ENCODE measurements around the gene KIF1B. TPM values are rescaled to one million over a fixed set of nuclear protein-coding genes. Genes with fewer than 3 reads are reported as not detected.
A peak's percentile ranks its signal among the peaks of the same experiment; 100 is the strongest.

Gene KIF1B
- total and polyA plus RNA-seq, 4 donors: 8.4 to 40.9 (median 8.9) TPM

- no peak for TF ChIP-seq HNF4A (conservative IDR thresholded peaks at IDR 0.05)
- no peak for TF ChIP-seq CTCF (IDR thresholded peaks at IDR 0.05; ENCODE audit: low read depth, low read length, missing input control)
- TF ChIP-seq, protein P1, sequence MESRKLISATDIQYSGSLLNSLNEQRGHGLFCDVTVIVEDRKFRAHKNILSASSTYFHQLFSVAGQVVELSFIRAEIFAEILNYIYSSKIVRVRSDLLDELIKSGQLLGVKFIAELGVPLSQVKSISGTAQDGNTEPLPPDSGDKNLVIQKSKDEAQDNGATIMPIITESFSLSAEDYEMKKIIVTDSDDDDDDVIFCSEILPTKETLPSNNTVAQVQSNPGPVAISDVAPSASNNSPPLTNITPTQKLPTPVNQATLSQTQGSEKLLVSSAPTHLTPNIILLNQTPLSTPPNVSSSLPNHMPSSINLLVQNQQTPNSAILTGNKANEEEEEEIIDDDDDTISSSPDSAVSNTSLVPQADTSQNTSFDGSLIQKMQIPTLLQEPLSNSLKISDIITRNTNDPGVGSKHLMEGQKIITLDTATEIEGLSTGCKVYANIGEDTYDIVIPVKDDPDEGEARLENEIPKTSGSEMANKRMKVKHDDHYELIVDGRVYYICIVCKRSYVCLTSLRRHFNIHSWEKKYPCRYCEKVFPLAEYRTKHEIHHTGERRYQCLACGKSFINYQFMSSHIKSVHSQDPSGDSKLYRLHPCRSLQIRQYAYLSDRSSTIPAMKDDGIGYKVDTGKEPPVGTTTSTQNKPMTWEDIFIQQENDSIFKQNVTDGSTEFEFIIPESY (IDR thresholded peaks at IDR 0.05): no peak
- TF ChIP-seq, protein P2, sequence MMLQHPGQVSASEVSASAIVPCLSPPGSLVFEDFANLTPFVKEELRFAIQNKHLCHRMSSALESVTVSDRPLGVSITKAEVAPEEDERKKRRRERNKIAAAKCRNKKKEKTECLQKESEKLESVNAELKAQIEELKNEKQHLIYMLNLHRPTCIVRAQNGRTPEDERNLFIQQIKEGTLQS (IDR thresholded peaks at IDR 0.05): no peak
These were observed 173.3 kb downstream of the KIF1B start (continued) for GRCh38 chr1:10383630-10384029.

- no peak overlapping the region for H3K9ac ChIP-seq (ENCODE audit: low read depth in 1 of 2, low read length in 2 of 2)
- H3K4me3 ChIP-seq (ENCODE audit: low read depth in 1 of 3, low read length in 3 of 3): no peak overlapping the region
- 96% methylated on average over 8 of the region's 8 CpGs for WGBS
- DNase-seq (ENCODE audit: low spot score): no peak
- H3K27ac ChIP-seq (ENCODE audit: low read depth in 1 of 2, low read length in 2 of 2): no peak overlapping the region
- peaks cover 7 to 17% (median 11%) of the 10 kb centered on the region in 4 donors for H3K4me1 ChIP-seq (ENCODE audit: control insufficient read depth in 4 of 4, insufficient read depth in 4 of 4, low read length in 3 of 4)
- H3K9me3 ChIP-seq (ENCODE audit: control insufficient read depth in 4 of 4, low read length in 3 of 4): no peaks in the 10 kb centered on the region
- TF ChIP-seq JUND (IDR thresholded peaks at IDR 0.05) (no peak), EGR1 (IDR thresholded peaks at IDR 0.05; ENCODE audit: low read depth in 2 of 2) (no peak), RXRA (IDR thresholded peaks at IDR 0.05) (no peak)
- TF ChIP-seq, protein P1 (IDR thresholded peaks at IDR 0.05): no peak
- TF ChIP-seq, protein P2 (IDR thresholded peaks at IDR 0.05): no peak
- H3K27me3 ChIP-seq (ENCODE audit: control insufficient read depth in 4 of 4, insufficient read depth in 4 of 4, low read length in 3 of 4): no peaks in the 10 kb centered on the region
- peaks cover 0 to 9% (median 3%) of the 10 kb centered on the region in 4 donors for H3K36me3 ChIP-seq (ENCODE audit: control insufficient read depth in 4 of 4, insufficient read depth in 3 of 4, low read depth in 1 of 4, low read length in 3 of 4)
These were observed 173.8 kb downstream of the KIF1B start for GRCh38 chr1:10384219-10384618.

GRCh38 chr1:10386761-10387676 is 176.6 kb downstream of the KIF1B start:
- H3K4me1 ChIP-seq (ENCODE audit: control insufficient read depth in 4 of 4, insufficient read depth in 4 of 4, low read length in 3 of 4): peaks cover 7 to 17% (median 11%) of the 10 kb centered on the region in 4 donors

More at GRCh38 chr1:10386761-10387676, 176.6 kb downstream of the KIF1B start:
- DNase-seq (ENCODE audit: low spot score): no peak
- TF ChIP-seq RXRA (IDR thresholded peaks at IDR 0.05) (peak in 1 of 2 donors; percentile 62), FOXA2 (IDR thresholded peaks at IDR 0.05) (no peak), EGR1 (IDR thresholded peaks at IDR 0.05; ENCODE audit: low read depth in 2 of 2) (no peak), HNF4G (IDR thresholded peaks at IDR 0.05) (no peak), TAF1 (conservative IDR thresholded peaks at IDR 0.05) (peak; percentile 10), SP1 (IDR thresholded peaks at IDR 0.05) (no peak), HNF4A (conservative IDR thresholded peaks at IDR 0.05) (peak in 1 of 2 donors; percentile 5)
- TF ChIP-seq, protein P2 (IDR thresholded peaks at IDR 0.05): no peak
- TF ChIP-seq, protein P3, sequence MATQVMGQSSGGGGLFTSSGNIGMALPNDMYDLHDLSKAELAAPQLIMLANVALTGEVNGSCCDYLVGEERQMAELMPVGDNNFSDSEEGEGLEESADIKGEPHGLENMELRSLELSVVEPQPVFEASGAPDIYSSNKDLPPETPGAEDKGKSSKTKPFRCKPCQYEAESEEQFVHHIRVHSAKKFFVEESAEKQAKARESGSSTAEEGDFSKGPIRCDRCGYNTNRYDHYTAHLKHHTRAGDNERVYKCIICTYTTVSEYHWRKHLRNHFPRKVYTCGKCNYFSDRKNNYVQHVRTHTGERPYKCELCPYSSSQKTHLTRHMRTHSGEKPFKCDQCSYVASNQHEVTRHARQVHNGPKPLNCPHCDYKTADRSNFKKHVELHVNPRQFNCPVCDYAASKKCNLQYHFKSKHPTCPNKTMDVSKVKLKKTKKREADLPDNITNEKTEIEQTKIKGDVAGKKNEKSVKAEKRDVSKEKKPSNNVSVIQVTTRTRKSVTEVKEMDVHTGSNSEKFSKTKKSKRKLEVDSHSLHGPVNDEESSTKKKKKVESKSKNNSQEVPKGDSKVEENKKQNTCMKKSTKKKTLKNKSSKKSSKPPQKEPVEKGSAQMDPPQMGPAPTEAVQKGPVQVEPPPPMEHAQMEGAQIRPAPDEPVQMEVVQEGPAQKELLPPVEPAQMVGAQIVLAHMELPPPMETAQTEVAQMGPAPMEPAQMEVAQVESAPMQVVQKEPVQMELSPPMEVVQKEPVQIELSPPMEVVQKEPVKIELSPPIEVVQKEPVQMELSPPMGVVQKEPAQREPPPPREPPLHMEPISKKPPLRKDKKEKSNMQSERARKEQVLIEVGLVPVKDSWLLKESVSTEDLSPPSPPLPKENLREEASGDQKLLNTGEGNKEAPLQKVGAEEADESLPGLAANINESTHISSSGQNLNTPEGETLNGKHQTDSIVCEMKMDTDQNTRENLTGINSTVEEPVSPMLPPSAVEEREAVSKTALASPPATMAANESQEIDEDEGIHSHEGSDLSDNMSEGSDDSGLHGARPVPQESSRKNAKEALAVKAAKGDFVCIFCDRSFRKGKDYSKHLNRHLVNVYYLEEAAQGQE (IDR thresholded peaks at IDR 0.05): no peak
- no peak overlapping the region for H3K9ac ChIP-seq (ENCODE audit: low read depth in 1 of 2, low read length in 2 of 2)
- peak overlapping the region; percentile 4 to 62 for H3K27ac ChIP-seq (ENCODE audit: low read depth in 1 of 2, low read length in 2 of 2)
- H3K27me3 ChIP-seq (ENCODE audit: control insufficient read depth in 4 of 4, insufficient read depth in 4 of 4, low read length in 3 of 4): no peaks in the 10 kb centered on the region
- no peak overlapping the region for H3K4me3 ChIP-seq (ENCODE audit: low read depth in 1 of 3, low read length in 3 of 3)
- H3K36me3 ChIP-seq (ENCODE audit: control insufficient read depth in 4 of 4, insufficient read depth in 3 of 4, low read depth in 1 of 4, low read length in 3 of 4): no peaks in the 10 kb centered on the region
- H3K9me3 ChIP-seq (ENCODE audit: control insufficient read depth in 4 of 4, low read length in 3 of 4): no peaks in the 10 kb centered on the region
- 82% methylated on average over 12 of the region's 12 CpGs for WGBS

Measured in liver (tissue), 9 donors.